Brain pericyte (primary cell): ENCODE data around the gene RALB.
A peak's percentile ranks its signal among the peaks of the same experiment; 100 is the strongest.

Experiments
- DNase-seq: peaks from one replicate; pipeline ENCODE4 v3.0.0-alpha.2; 2012; ENCODE audit warnings: low read depth, low spot score

The RALB gene

DNA sequence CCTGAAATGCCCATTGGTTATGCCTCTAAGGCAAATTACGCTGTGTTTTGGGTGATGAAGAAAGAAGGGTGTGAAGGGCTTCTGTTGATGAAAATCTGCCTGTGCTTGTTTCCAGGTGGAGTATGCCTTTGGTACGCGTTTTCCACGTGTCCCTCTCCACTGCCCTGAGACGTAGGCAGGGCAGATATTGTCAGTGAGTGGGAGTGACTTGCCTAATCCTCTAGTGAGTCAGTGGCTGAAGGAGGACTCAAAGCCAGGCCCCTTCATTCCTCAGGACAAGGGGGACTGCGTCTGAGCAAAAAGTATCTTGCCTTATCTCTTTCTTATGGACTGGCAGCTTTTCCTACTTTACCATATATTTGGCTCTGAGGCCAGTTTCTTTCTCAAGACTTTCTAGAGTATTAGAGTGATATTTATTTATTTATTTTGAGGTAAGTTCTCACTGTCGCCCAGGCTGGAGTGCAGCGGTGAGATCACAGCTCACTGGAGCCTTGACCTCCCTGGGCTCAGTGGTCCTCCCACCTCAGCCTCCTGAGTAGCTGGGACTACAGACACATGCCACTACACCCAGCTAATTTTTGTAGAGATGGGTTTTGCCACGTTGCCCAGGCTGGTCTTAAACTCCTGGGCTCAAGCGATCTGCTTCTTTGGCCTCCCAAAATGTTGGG is 10.2 kb downstream of the RALB start:
- DNase-seq: no peak

DNA sequence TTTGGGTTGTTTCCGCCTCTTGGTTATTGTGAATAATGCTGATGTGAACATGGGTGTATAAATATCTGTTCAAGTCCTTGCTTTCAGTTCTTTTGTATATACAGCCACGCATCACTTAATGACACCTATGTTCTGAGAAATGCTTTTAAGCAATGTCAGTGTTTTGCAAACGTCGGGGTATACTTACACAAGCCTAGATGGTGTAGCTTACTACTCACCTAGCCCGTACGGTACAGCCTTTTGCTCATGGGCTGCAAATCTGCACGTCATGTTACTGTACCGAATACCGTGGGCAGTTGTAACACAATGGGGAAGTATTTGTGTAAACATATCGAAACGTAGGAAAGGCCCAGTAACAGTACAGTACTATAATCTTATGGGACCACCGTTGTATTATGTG is 12.4 kb downstream of the RALB start:
- DNase-seq: no peak

DNA sequence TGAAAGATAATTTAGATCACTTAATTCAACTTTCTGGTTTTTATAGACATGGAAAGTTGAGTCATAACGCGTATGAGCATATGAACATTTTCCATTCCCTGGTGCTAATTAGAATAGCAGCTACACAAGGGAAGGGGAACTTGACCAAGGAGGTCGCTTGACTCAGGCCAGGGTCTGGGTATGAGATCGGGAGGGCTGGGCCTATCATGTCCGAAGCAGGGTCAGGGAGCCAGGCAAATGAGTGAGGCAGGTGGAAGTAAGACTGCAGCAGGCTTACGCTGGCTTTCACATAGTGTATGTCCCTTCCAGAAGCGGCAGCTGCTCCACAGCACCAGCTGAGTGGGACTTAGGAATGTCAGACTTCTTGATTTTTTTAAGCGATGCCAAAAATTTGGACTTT is 14.7 kb downstream of the RALB start:
- DNase-seq: no peak

- DNase-seq: no peak
These were observed 16.6 kb downstream of the RALB start for GRCh38 chr2:120269076-120269744.

- no peak for DNase-seq
These were observed 17.2 kb downstream of the RALB start for GRCh38 chr2:120269816-120270215.

GRCh38 chr2:120271711-120272379 is 19.2 kb downstream of the RALB start:
- DNase-seq: no peak

GRCh38 chr2:120272763-120273481 is 20.3 kb downstream of the RALB start:
- no peak for DNase-seq

DNA sequence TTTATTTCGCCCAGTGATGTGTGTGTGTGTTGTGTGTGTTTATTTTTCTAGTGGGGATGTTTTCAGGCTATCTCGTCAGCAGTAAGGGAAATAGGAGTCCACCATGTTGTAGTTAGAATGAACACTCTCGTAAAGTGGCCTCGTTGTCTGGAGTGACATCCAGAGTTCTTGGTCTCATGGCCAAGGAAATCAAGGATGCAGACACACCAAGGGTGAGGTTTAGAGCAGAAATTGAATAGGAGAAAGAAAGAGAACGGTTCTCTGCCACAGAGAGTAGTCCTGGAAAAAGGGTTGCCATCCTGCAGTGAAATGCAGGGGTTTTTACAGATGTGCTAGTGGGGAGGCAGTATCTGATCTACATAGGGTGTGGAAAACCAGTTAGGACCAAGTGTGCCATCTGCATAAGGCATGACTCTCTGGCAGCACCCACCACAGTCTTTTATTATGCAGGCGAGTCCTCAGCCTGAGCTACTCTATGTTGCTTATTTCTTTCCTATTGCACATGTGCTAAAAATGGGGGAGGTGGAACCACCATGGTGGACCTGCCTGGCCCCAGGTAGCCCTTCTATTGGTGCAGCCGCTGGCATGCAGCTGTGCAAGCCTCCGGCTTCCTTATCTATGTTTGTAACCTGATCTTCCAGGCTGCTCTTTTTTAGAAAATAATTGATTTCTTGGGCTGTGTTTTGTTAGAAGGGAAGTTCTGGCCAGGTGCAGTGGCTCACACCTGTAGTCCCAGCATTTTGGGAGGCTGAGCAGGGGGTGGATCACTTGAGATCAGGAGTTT is 23.2 kb downstream of the RALB start:
- no peak for DNase-seq

- no peak for DNase-seq
These were observed 25.0 kb downstream of the RALB start for GRCh38 chr2:120277505-120278205.

GRCh38 chr2:120278901-120279300 is 26.2 kb downstream of the RALB start:
- no peak for DNase-seq

- no peak for DNase-seq
These were observed 27.1 kb downstream of the RALB start for GRCh38 chr2:120279708-120280107.

GRCh38 chr2:120283649-120284048 is 31.0 kb downstream of the RALB start:
- DNase-seq: no peak

- DNase-seq: no peak
These were observed 32.4 kb downstream of the RALB start for GRCh38 chr2:120285056-120285455.

DNA sequence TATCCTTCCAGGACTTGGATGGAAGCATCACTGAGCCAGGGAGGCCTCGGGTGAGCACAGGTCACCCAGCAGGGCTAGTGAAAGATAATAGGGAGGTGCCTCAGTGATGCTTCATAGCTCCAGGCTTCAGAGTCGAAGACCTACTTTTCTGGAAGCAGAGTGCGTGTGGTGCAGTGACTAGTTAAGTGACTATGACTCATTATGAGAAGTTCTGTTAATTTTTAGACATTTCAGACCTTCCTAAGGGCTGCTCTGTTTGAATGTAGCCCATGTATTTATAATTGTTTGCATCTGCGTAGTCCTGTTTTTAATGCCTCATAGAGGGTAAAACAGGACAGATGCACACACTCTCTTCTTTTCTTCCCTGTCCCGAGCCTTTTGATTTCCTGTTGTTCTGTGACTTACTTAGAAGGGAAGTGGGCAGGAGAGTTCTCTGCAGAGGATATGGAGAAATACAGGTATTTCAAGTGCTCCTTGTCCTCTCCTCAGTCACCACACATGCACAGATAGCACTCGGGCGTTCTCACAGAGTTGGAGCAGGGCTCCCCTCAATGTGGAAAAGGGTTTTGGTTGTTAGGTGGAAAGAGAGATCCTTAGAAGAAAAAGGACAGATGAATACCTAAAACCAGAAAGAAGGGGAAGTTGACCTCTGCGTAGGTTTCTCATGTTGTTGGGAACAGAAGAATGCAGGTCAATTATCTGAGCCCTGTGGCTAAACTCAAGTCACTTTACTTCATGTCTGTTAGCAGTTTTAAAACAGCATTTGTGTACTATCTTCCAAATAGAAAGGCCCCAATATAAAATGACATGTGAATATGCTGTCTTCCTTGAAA is 34.7 kb downstream of the RALB start:
- DNase-seq: peak; percentile 5

DNA sequence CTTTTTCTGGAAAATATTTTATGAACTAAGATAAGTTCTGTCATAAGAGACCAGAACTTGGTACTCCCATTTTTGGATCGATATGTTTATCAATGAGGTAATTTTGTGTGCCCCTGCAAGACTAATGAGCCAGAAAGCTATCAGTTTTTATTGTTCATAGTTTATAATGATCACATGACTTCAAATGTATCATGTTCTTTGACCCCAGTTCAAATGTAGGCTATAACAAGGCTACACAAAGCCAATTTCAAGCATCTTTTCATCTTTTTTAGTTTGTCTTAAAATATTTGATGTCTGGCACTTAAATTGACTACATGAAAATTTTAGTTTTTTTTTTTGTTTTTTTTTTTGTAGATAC is 35.3 kb downstream of the RALB start:
- no peak for DNase-seq

DNA sequence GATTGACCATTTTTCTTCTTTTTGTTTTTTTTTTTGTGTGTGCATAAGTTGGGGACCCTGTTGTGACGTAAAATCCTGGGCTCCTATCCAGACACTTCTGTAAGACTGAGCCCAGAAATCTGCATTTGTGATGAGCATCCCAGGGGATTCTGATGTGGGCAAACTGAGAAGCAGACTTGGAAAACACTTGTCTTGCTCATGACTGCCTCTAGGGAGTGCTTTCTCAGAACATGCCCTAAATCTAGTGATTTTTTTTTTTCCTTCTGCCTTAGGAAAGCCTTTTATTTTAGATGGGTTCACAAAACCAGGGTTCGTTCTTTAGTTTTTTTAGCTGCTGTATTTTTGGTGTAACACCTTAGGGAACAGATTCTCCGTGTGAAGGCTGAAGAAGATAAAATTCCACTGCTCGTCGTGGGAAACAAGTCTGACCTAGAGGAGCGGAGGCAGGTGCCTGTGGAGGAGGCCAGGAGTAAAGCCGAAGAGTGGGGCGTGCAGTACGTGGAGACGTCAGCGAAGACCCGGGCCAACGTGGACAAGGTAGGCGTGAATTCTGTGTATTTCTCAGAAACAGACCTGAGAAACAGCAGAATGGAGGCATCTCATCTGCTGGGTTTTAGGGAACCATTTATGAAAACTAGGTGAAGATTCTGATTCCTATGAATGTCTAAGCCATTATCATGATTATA is 36.7 kb downstream of the RALB start:
- DNase-seq: no peak

GRCh38 chr2:120290737-120291136 is 38.1 kb downstream of the RALB start:
- no peak for DNase-seq

DNA sequence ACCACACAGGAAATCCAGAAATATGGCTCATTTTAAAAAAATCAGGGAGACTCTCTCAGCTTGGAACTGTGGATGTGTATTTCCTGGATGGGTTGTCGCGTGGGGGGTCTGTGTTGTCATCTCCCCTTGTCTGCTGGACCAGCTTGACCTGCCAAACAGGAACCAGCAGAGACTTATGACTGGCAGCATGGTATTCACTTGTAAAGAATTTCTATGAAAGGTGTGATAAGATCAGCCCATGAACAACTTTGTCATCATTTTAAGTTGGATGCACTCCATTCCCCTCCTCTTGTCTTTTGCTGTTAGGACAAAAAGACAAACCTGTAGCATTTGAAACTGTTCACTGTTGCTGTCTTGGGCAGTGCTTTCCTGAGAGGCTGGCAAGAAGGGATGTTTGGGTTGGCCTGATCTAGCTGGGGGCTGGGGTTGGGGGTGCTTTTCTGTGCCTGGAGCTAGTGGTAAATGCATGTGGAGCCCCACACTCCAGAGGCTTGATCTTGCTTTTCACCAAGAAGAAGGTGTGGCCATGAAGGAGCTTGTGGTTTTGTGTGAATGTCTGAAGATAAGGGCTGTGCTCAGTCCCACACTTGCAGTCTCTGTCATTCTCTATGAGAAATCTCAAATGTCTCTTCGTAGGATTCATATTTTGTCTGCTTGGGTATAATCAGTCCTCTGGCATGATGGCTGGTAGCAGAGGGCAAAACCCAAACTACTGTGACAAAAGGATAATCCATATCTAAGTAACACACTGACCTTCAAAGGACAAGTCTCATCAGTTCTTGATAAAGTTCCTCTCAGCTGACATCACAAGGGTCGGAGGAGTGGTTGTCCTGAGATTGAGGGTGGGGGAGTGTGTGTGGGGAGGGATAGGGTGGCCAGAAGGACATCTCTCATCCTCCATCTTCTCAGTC is 39.0 kb downstream of the RALB start:
- no peak for DNase-seq
